GM18907 (cell line): ENCODE measurements around the gene DCLRE1A.
"Not testable (repeated sequence)": the region's sequence is repeated elsewhere in the genome, so short reads cannot be mapped to it uniquely, and the experiment has no call there.

Experiments
- ATAC-seq: cut with Tn5 transposase; IDR thresholded peaks from one replicate; pipeline ENCODE4 v1.9.1; 2021; ENCODE audit warnings: mild to moderate bottlenecking, moderate library complexity; ENCODE audit not compliant: unreplicated experiment

DCLRE1A gene

GRCh38 chr10:113858541-113858940 is 4.7 kb upstream of the DCLRE1A start:
- ATAC-seq = no peak

- no peak for ATAC-seq
Measured at GRCh38 chr10:113857210-113857609, 3.3 kb upstream of the DCLRE1A start.

- no peak for ATAC-seq
Measured at GRCh38 chr10:113856563-113856962, 2.7 kb upstream of the DCLRE1A start.

GRCh38 chr10:113854761-113855588 is 1.1 kb upstream of the DCLRE1A start:
- ATAC-seq = peak; percentile 44

GRCh38 chr10:113853578-113854012 is 287 bp downstream of the DCLRE1A start:
- ATAC-seq = no peak

- no peak for ATAC-seq
Measured at GRCh38 chr10:113849946-113850345, 3.9 kb downstream of the DCLRE1A start.

GRCh38 chr10:113849140-113849803 is 4.6 kb downstream of the DCLRE1A start:
- ATAC-seq = no peak

- ATAC-seq = peak; percentile 39
Measured at GRCh38 chr10:113846036-113846435, 7.8 kb downstream of the DCLRE1A start.

GRCh38 chr10:113843972-113844485 is 9.9 kb downstream of the DCLRE1A start:
- ATAC-seq = no peak

- no peak for ATAC-seq
Measured at GRCh38 chr10:113842171-113842570, 11.7 kb downstream of the DCLRE1A start.

- not testable (repeated sequence) for ATAC-seq
Measured at GRCh38 chr10:113828567-113828966, 25.3 kb downstream of the DCLRE1A start.

GRCh38 chr10:113825791-113826190 is 28.1 kb downstream of the DCLRE1A start:
- ATAC-seq = no peak

- ATAC-seq = no peak
Measured at GRCh38 chr10:113823389-113823788, 30.5 kb downstream of the DCLRE1A start.

GRCh38 chr10:113822174-113822573 is 31.7 kb downstream of the DCLRE1A start:
- ATAC-seq = no peak

- ATAC-seq = not testable (repeated sequence)
Measured at GRCh38 chr10:113821306-113821705, 32.6 kb downstream of the DCLRE1A start.

GRCh38 chr10:113820507-113820906 is 33.4 kb downstream of the DCLRE1A start:
- no peak for ATAC-seq

GRCh38 chr10:113819989-113820388 is 33.9 kb downstream of the DCLRE1A start:
- no peak for ATAC-seq

- not testable (repeated sequence) for ATAC-seq
Measured at GRCh38 chr10:113814700-113815099, 39.2 kb downstream of the DCLRE1A start.

- ATAC-seq = no peak
Measured at GRCh38 chr10:113808168-113808567, 45.7 kb downstream of the DCLRE1A start.

- ATAC-seq = no peak
Measured at GRCh38 chr10:113806503-113806902, 47.4 kb downstream of the DCLRE1A start.

- no peak for ATAC-seq
Measured at GRCh38 chr10:113802997-113803396, 50.9 kb downstream of the DCLRE1A start.

- no peak for ATAC-seq
Measured at GRCh38 chr10:113801569-113801968, 52.3 kb downstream of the DCLRE1A start.
